IMR-90 (cell line): ENCODE data around the gene CLK3. TPM values are rescaled to one million over a fixed set of nuclear protein-coding genes. Genes with fewer than 3 reads are reported as not detected.

Experiments used
- CEBPB ChIP-seq: IDR thresholded peaks from 2 replicates; pipeline ENCODE4 v1.6.1; 2012; ENCODE audit warnings: low read depth, low read length, improper control_type of control experiment
- CHD1 ChIP-seq: IDR thresholded peaks from 2 replicates; pipeline ENCODE4 v1.6.1; 2012; ENCODE audit warnings: low read depth, low read length, improper control_type of control experiment
- MAFK ChIP-seq: IDR thresholded peaks from 2 replicates; pipeline ENCODE4 v1.6.1; 2012; ENCODE audit warnings: low read depth, low read length, improper control_type of control experiment
- MXI1 ChIP-seq: IDR thresholded peaks from 2 replicates; pipeline ENCODE4 v1.6.1; 2012; ENCODE audit warnings: low read depth, mild to moderate bottlenecking, low read length, moderate library complexity, borderline replicate concordance
- NFE2L2 ChIP-seq: fragments of 150-350 bp; IDR thresholded peaks from 2 replicates; pipeline ENCODE4 v1.6.1; 2016; ENCODE audit warnings: low read depth, mild to moderate bottlenecking, low read length
- polyA plus RNA-seq, 3 experiments: library from polyadenylated mRNA; depleted of rRNA; stranded (reverse); fragments of >200 nt; gene quantifications; 2 replicates each; pipeline ENCODE4 v1.2.3, GENCODE V29; 2012; ENCODE audit warnings: low replicate concordance in 1 of 3
- total RNA-seq: library from RNA; depleted of rRNA; stranded (reverse); fragments of >200 nt; gene quantifications from 2 replicates; pipeline ENCODE4 v1.2.3, GENCODE V29; 2012
- TF ChIP-seq, protein P1 (sequence below): fragments of 150-350 bp; IDR thresholded peaks from 2 replicates; pipeline ENCODE4 v1.6.1; 2016; ENCODE audit warnings: low read depth, mild to moderate bottlenecking, low read length, moderate library complexity, borderline replicate concordance

Gene CLK3
- total and polyA plus RNA-seq, 2 of the 4 experiments (the other 2 are of a cell fraction) = 84.7 to 117 TPM

DNA sequence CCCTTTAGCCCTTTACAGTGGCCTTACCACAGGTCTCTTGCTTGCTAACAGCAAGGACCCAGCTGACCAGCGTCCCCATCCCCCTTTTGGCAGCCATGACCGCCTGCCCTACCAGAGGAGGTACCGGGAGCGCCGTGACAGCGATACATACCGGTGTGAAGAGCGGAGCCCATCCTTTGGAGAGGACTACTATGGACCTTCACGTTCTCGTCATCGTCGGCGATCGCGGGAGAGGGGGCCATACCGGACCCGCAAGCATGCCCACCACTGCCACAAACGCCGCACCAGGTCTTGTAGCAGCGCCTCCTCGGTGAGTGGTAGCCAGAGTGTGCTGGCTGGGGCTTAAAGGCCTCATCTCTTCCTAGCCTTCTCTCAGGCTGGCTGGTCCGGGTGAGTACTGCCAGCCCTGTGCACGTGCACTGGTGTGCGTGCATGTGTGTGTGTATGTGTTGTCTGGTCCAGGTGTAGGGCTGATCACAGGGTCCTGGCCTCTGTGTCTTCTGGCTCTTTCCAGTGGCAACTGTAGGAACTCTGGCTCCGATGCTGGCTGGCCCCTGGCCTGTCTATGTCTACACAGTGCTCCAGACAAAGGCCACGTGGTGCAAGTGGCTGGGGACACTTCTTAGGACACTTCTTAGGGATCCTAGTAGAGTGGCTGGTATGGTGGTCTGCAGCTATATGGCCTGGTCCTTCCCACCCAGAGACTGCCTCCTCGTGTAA is 4.4 kb downstream of the CLK3 start (continued):
- TF ChIP-seq, protein P1, sequence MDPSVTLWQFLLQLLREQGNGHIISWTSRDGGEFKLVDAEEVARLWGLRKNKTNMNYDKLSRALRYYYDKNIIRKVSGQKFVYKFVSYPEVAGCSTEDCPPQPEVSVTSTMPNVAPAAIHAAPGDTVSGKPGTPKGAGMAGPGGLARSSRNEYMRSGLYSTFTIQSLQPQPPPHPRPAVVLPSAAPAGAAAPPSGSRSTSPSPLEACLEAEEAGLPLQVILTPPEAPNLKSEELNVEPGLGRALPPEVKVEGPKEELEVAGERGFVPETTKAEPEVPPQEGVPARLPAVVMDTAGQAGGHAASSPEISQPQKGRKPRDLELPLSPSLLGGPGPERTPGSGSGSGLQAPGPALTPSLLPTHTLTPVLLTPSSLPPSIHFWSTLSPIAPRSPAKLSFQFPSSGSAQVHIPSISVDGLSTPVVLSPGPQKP = no peak
- no peak for TF ChIP-seq CHD1
- TF ChIP-seq MAFK = no peak
- TF ChIP-seq CEBPB = no peak
- no peak for TF ChIP-seq NFE2L2
- TF ChIP-seq MXI1 = no peak
